Memory B cell (primary cell): ENCODE results near the gene SHISA9.

Source experiments
- ATAC-seq: fragments of 150-1000 bp; cut with Tn5 transposase; 2 replicates; pipeline ENCODE4 v1.10.0; 2021; ENCODE audit warnings: low read depth, mild to moderate bottlenecking, moderate library complexity
- DNase-seq, 2 donors: peaks; one replicate each; pipeline ENCODE4 v3.0.0; 2022; ENCODE audit warnings: low spot score in 2 of 2
- H3K27ac Mint-ChIP-seq: one replicate; pipeline ENCODE4 v1.8.0; 2022; ENCODE audit warnings: mild to moderate bottlenecking, moderate library complexity, mixed read lengths
- H3K27me3 Mint-ChIP-seq: one replicate; pipeline ENCODE4 v1.8.0; 2022; ENCODE audit warnings: mixed read lengths
- H3K36me3 Mint-ChIP-seq: one replicate; pipeline ENCODE4 v1.8.0; 2022; ENCODE audit warnings: mild to moderate bottlenecking, mixed read lengths
- H3K4me1 Mint-ChIP-seq: one replicate; pipeline ENCODE4 v1.8.0; 2022; ENCODE audit warnings: mixed read lengths
- H3K4me3 Mint-ChIP-seq: one replicate; pipeline ENCODE4 v1.8.0; 2022; ENCODE audit warnings: mild to moderate bottlenecking, moderate library complexity, mixed read lengths
- H3K9me3 Mint-ChIP-seq: one replicate; pipeline ENCODE4 v1.8.0; 2022; ENCODE audit warnings: mixed read lengths

The SHISA9 gene

DNA sequence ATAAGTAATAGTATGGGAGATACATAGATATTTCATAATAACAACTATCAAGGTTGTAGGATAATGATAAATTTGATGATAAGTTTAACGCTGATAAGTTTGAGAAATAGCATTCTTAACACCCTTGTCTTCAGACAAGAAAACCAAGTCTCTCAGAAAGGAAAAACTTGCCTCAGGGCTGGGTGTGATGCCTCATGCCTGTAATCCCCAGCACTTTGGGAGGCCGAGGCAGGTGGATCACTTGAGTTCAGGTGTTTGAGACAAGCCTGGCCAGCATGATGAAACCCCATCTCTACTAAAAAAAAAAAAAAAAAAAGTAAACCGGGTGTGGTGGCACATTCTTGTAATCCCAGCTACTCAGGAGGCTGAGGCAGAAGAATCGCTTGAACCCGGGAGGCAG lies 90.7 kb downstream of the SHISA9 start:
- no peak overlapping the region for H3K4me3 Mint-ChIP-seq
- DNase-seq (no peak), ATAC-seq (no peak)
- H3K27ac Mint-ChIP-seq: no peak overlapping the region
- peaks cover 1% of the 10 kb centered on the region for H3K9me3 Mint-ChIP-seq
- peaks cover 2% of the 10 kb centered on the region for H3K27me3 Mint-ChIP-seq
- H3K36me3 Mint-ChIP-seq: no peaks in the 10 kb centered on the region
- H3K4me1 Mint-ChIP-seq: no peaks in the 10 kb centered on the region

DNA sequence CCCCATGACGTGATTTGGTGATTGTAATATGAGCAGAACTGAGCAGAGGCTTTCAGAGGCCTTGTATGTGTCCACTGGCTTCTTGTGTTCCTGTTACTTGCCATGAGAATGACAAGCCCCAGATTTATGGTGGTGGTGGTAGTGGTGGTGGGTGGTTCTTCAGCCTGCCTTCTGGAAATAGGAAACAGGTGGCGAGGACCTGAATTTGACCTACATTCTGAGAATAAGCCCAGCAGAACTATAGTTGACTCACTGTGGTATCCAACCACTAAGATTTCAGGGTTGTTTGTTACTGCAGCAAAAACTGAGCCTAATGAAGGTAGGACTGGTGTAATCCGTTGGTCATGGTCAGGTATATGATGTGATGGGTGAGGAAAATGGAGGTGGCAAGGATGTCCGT lies 93.0 kb downstream of the SHISA9 start:
- H3K4me3 Mint-ChIP-seq: no peak overlapping the region
- H3K4me1 Mint-ChIP-seq: no peaks in the 10 kb centered on the region
- H3K9me3 Mint-ChIP-seq: peaks cover 1% of the 10 kb centered on the region
- H3K36me3 Mint-ChIP-seq: no peaks in the 10 kb centered on the region
- no peak for DNase-seq
- no peak overlapping the region for H3K27ac Mint-ChIP-seq
- peaks cover 3% of the 10 kb centered on the region for H3K27me3 Mint-ChIP-seq
- ATAC-seq: no peak

DNA sequence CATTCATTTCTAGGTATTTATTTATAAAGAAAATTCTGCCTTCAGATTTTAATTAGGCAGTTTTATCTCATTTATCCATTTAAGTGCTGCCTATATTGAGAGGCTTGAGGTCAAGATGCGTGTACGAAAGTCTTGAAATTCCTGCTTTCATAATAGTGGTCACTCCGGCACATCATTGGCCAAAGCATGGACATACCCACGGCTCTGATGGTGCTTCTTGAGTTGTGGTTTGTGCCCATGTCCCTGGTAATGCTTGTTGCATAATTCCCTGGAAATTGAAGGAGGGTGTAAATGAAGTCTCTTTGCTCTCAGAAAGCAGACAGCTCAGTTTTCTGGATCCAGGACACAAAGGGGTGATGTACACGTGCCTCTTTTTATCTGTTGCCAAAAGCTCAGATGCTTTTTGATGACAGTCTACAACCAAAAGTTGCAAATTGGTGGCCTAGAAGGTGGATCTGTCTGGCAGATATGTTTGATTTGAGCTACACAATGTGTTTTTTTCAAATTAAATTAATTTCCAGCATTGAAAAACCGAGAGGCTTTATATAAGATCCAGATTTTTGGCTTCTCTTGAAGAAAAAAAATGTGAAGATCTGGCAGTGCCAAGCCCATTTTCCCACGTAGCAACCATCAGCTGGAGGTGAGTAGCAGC lies 94.4 kb downstream of the SHISA9 start:
- ATAC-seq (no peak), DNase-seq (no peak)
- Mint-ChIP-seq H3K4me1 (no peaks in the 10 kb centered on the region), H3K9me3 (peaks cover 1% of the 10 kb centered on the region), H3K4me3 (no peak overlapping the region), H3K27ac (no peak overlapping the region), H3K36me3 (no peaks in the 10 kb centered on the region), H3K27me3 (peaks cover 3% of the 10 kb centered on the region)

DNA sequence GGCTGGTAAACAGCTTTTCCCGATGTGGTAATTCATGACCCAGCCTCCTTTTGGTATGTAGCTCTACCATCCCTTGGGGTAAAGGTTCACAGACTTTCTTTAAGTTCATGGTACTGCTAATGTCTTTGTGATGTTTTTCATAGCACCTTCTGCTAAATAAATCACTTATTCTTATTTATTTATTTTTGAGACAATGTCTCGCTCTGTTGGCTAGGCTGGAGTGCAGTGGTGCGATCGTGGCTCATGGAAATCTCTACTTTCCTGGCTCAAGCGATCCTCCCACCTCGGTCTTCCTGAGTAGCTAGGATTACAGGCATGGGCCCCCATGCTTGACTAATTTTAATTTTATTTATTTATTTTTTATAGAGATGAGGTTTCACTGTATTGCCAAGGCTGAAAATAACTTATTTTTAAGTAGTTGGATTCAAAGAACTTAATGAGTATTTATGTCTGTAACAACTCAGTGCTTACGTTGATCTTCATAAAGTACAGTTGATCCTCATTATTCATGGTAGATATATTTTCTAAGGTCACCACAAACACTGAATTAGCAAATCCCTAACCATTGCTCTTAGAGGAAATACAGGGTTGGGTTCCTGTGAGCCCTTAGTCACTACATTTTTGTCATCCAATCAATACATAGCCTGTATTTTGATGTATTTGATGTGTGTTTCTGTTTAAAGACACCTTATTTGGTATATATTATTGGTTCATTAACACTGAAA lies 97.1 kb downstream of the SHISA9 start:
- Mint-ChIP-seq H3K4me1 (no peaks in the 10 kb centered on the region), H3K36me3 (no peaks in the 10 kb centered on the region), H3K27me3 (peaks cover 5% of the 10 kb centered on the region), H3K9me3 (peaks cover 1% of the 10 kb centered on the region), H3K4me3 (no peak overlapping the region), H3K27ac (no peak overlapping the region)
- ATAC-seq (no peak), DNase-seq (no peak)

DNA sequence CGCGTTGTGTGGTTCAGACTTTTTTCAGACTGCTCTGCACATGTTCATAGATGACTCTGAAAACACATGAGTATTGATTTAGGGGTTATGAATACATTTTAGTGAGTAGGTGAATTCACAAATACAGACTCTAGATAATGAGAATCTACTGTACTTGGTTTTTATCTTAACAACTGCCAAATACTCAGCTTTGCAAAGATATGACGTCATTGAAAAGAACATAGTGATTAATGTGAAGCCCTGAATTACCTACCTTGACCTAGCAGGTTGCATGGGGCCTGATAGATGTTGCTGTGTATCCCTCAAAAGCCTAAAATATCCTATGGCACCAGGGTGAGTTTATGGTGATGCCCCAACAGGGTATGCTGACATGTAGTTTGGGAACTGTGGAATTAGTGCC lies 98.0 kb downstream of the SHISA9 start:
- DNase-seq (no peak), ATAC-seq (no peak)
- Mint-ChIP-seq H3K27ac (no peak overlapping the region), H3K4me1 (no peaks in the 10 kb centered on the region), H3K36me3 (no peaks in the 10 kb centered on the region), H3K9me3 (no peaks in the 10 kb centered on the region), H3K4me3 (no peak overlapping the region), H3K27me3 (peaks cover 5% of the 10 kb centered on the region)

DNA sequence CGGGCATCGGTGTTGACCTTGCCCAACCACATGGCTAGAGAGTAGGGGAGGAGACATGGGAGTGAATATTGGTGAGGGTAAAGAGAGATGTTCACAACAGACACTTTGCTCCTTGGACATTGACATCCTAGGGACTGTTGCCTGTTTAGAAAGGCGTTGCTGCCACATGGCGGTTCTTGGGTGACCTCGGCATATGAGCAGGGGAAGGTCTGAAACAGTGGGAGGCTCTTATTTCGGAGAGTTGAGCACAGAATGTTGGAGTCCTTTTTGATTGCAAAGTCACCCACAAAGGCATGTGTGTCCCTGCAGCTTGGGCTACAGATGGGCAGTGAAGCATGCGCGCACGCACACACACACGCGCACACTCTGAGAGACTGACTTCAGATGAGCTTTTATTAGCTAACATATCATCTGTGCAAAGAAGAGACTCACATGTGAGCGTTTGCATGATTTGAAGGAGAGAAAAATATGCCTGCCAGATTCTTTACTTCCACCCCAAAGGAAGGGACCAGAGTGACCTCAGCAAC lies 104.4 kb downstream of the SHISA9 start:
- Mint-ChIP-seq H3K36me3 (peaks cover 1% of the 10 kb centered on the region), H3K9me3 (peaks cover 1% of the 10 kb centered on the region), H3K4me3 (no peak overlapping the region), H3K4me1 (no peaks in the 10 kb centered on the region), H3K27ac (no peak overlapping the region), H3K27me3 (peaks cover 4% of the 10 kb centered on the region)
- DNase-seq (no peak), ATAC-seq (no peak)

DNA sequence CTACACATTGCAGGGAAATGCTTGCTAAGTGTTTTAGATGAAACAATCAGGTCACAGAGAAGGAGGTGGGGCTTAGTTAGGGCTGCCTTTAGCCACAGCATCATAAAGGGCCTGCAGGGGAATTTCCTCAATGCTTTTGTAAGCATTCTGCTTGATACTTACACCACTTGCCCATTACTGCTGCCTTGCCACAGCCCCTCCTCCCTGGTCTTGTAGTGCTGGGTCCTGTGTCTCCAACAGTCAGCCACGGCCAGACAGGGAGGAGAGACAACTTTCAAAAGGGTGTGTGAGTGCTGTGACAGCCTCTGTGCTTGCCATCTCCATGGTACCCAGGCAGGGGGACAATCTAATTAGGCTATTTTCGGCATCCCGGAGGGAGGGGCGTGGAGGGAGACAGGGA lies 111.2 kb downstream of the SHISA9 start:
- H3K4me3 Mint-ChIP-seq: no peak overlapping the region
- peaks cover 1% of the 10 kb centered on the region for H3K36me3 Mint-ChIP-seq
- no peak overlapping the region for H3K27ac Mint-ChIP-seq
- ATAC-seq (no peak), DNase-seq (no peak)
- H3K4me1 Mint-ChIP-seq: no peaks in the 10 kb centered on the region
- peaks cover 1% of the 10 kb centered on the region for H3K9me3 Mint-ChIP-seq
- peaks cover 6% of the 10 kb centered on the region for H3K27me3 Mint-ChIP-seq

DNA sequence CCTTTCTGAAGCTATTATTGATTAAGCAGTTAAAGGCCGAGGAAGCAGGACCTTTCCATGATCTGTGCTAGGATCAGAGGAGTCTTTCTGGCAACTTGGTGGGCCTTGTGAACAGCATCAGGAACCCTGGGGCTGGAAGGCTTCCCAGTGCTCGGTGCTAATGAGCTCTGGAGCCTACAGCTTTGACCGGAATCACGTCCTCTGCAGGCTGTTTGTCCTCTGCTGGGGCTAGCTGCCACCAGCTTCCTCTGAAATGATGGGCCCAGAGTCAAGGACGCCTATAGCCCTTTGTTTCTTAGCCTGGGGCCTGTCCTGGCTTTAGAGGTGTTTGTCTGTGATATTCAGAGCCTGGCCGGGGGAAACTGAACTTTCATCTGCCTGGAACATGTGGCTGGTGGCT lies 111.6 kb downstream of the SHISA9 start:
- no peaks in the 10 kb centered on the region for H3K4me1 Mint-ChIP-seq
- DNase-seq (no peak), ATAC-seq (no peak)
- no peak overlapping the region for H3K27ac Mint-ChIP-seq
- H3K36me3 Mint-ChIP-seq: peaks cover 1% of the 10 kb centered on the region
- H3K9me3 Mint-ChIP-seq: peaks cover 1% of the 10 kb centered on the region
- no peak overlapping the region for H3K4me3 Mint-ChIP-seq
- peaks cover 6% of the 10 kb centered on the region for H3K27me3 Mint-ChIP-seq

DNA sequence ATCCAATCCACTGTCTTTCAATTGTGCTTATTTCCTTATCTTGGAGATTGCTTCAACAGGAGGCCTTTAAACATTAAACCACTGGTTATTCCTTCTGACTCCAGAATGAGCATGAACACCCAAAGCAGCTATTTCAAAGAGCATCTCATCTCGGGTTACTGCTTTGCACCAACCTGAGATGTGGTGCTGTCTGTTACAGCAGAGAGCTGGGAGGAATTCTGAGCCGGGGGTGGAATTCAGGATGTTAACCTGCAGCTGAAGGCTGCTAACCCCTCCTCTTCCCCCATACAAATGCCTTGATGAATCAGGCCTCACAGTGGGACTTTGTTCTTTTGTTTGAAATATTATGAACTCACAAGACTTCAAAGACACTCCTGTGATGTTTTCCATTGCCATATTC lies 113.1 kb downstream of the SHISA9 start:
- H3K36me3 Mint-ChIP-seq: no peaks in the 10 kb centered on the region
- peaks cover 5% of the 10 kb centered on the region for H3K27me3 Mint-ChIP-seq
- no peaks in the 10 kb centered on the region for H3K9me3 Mint-ChIP-seq
- DNase-seq (no peak), ATAC-seq (no peak)
- no peaks in the 10 kb centered on the region for H3K4me1 Mint-ChIP-seq
- no peak overlapping the region for H3K4me3 Mint-ChIP-seq
- no peak overlapping the region for H3K27ac Mint-ChIP-seq

DNA sequence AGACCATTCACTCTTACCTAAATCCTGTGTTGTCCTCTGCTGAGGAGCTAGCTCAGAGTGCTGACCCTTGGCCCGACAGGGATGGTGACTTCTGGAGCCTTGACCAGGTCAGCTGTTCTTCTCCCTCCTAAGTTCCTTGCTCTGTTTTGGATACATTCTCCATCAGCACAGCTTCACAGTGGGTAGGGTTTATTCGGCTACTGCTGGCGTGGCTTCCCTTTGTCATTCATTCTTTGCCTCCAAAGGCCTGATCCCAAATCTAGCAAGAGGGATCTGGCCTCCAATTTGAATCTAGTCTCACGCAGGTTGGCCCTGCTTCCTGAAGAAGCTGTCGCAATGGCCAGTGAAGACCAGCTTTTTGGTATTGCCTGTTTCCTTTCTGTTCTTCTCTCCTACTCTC lies 116.6 kb downstream of the SHISA9 start:
- no peaks in the 10 kb centered on the region for H3K36me3 Mint-ChIP-seq
- H3K27me3 Mint-ChIP-seq: peaks cover 2% of the 10 kb centered on the region
- H3K4me1 Mint-ChIP-seq: no peaks in the 10 kb centered on the region
- ATAC-seq (no peak), DNase-seq (no peak)
- peaks cover 4% of the 10 kb centered on the region for H3K9me3 Mint-ChIP-seq
- no peak overlapping the region for H3K27ac Mint-ChIP-seq
- no peak overlapping the region for H3K4me3 Mint-ChIP-seq

DNA sequence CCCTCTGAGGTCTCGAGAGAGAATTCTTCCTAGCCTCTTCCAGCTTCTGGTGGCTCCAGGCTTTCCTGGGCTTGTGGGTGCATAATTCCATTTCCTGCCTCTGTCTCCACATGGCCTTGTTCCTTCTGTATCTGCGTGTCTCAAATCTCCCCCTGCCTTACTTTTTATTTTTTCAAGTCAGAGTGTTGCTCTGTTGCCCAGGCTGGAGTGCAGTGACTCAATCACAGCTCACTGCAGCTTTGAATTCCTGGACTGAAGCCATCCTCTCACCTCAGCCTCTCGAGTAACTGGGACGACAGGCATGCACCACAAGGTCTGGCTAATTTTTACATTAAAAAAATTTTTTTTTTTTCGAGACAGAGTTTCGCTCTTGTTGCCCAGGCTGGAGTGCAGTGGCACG lies 120.6 kb downstream of the SHISA9 start:
- H3K9me3 Mint-ChIP-seq: peaks cover 6% of the 10 kb centered on the region
- no peaks in the 10 kb centered on the region for H3K4me1 Mint-ChIP-seq
- no peak for ATAC-seq
- peaks cover 6% of the 10 kb centered on the region for H3K27me3 Mint-ChIP-seq
- H3K4me3 Mint-ChIP-seq: no peak overlapping the region
- DNase-seq: no peak
- no peak overlapping the region for H3K27ac Mint-ChIP-seq
- no peaks in the 10 kb centered on the region for H3K36me3 Mint-ChIP-seq

DNA sequence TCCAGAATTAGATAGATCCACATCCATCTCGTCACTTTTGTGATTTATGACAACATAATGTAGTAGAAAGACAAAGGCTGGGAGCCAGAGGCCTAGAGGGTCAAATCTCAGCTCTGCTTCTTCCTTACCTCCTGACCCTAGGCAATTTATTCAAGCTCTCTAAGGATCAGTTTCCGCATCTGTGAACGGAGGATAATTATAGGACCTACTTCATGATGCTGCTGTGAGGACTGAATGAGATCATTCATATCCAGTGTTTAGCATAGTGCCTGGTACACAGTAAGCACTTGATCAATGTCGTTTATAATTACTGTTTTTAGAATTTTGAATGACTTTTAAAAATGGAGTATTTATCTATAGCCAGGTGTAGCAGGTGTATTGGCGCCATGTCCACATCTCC lies 128.4 kb downstream of the SHISA9 start:
- Mint-ChIP-seq H3K9me3 (peaks cover 8% of the 10 kb centered on the region), H3K4me1 (no peaks in the 10 kb centered on the region), H3K27ac (no peak overlapping the region), H3K4me3 (no peak overlapping the region), H3K36me3 (no peaks in the 10 kb centered on the region), H3K27me3 (peaks cover 2% of the 10 kb centered on the region)
- ATAC-seq (no peak), DNase-seq (no peak)

DNA sequence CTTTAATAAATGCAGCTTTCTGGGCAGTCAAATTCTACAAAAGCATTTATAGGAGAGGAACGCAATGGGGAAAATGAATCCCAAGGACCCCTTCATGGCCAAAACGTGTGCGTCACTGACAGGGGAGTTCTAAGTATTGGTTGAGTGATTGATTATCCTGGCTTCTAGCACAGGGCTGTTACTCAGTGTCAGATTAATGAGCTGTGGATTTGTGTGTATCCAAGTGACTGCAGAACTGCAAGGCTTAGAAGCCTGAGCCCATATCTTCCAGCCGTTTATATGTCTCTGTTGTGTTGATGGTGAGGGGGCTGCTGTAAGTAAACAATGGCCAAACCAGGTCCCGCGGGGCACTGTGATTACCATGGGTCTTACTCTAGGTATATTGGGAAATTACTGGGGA lies 129.4 kb downstream of the SHISA9 start:
- H3K4me1 Mint-ChIP-seq: no peaks in the 10 kb centered on the region
- H3K36me3 Mint-ChIP-seq: no peaks in the 10 kb centered on the region
- peaks cover 2% of the 10 kb centered on the region for H3K27me3 Mint-ChIP-seq
- no peak for ATAC-seq
- H3K9me3 Mint-ChIP-seq: peaks cover 8% of the 10 kb centered on the region
- no peak overlapping the region for H3K4me3 Mint-ChIP-seq
- H3K27ac Mint-ChIP-seq: no peak overlapping the region
- no peak for DNase-seq

DNA sequence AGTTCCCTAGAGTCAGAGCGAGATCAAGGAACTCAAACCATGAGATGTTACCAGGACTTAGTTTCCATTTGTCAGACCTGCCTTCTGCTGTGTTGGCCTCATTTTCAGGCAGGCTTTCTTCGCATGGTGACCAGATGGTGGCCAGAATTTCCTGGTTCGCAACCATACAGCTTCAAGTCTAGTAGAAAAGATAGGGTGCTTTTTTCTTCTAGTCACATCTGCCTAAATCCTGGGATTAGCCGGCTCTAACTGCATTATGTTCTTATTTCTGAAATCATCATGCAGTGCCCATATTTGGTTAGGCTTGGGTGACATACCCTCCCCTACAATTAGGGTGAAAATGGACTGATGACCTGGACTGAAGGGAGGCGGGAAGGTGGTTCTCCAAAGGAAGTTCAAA lies 131.5 kb downstream of the SHISA9 start:
- H3K4me3 Mint-ChIP-seq: no peak overlapping the region
- ATAC-seq: no peak

DNA sequence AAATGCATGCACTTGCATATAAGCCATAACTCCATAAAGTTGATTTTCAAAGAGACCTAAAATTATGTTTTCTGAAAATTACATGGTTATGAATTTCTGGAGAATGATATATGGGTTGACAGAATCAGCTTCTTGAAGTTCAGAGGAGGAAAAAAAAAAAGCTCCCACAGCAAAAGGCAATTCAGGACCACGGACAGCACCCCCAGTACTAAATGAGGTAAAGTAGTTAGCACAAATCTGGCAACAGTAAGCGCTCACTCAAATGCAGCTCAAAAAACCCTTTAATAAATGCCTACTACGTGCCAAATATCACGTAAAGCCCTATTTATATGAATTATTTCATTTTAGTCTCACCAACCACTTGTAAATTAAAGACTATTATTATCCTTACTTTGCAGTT lies 135.2 kb downstream of the SHISA9 start:
- H3K27me3 Mint-ChIP-seq: peaks cover 2% of the 10 kb centered on the region
- no peaks in the 10 kb centered on the region for H3K4me1 Mint-ChIP-seq
- DNase-seq (no peak), ATAC-seq (no peak)
- no peaks in the 10 kb centered on the region for H3K36me3 Mint-ChIP-seq
- no peak overlapping the region for H3K4me3 Mint-ChIP-seq
- H3K9me3 Mint-ChIP-seq: peaks cover 16% of the 10 kb centered on the region
- no peak overlapping the region for H3K27ac Mint-ChIP-seq

More for the DNA sequence above, 131.5 kb downstream of the SHISA9 start:
- Mint-ChIP-seq H3K4me1 (no peaks in the 10 kb centered on the region), H3K36me3 (no peaks in the 10 kb centered on the region), H3K9me3 (peaks cover 13% of the 10 kb centered on the region), H3K27ac (no peak overlapping the region), H3K27me3 (no peaks in the 10 kb centered on the region)
- DNase-seq: no peak
